Parathyroid adenoma (tissue), 2 donors: ENCODE measurements around the gene ST3GAL4.

ENCODE experiments used
- H2AFZ ChIP-seq: fragments of 300-600 bp; sonication (generic); one replicate; pipeline ENCODE4 v1.7.0; 2017; ENCODE audit warnings: antibody characterized with exemption, mild to moderate bottlenecking
- H3K27ac ChIP-seq: fragments of 300-600 bp; sonication (generic); one replicate; pipeline ENCODE4 v1.7.0; 2017
- H3K27me3 ChIP-seq: fragments of 300-600 bp; sonication (generic); one replicate; pipeline ENCODE4 v1.7.0; 2017; ENCODE audit warnings: low read length; ENCODE audit not compliant: control insufficient read depth, insufficient read depth
- H3K36me3 ChIP-seq: fragments of 300-600 bp; sonication (generic); one replicate; pipeline ENCODE4 v1.7.0; 2017; ENCODE audit warnings: low read length; ENCODE audit not compliant: control insufficient read depth, insufficient read depth
- H3K4me1 ChIP-seq: fragments of 300-600 bp; sonication (generic); one replicate; pipeline ENCODE4 v1.7.0; 2017; ENCODE audit warnings: control low read depth
- H3K4me2 ChIP-seq: fragments of 300-600 bp; sonication (generic); one replicate; pipeline ENCODE4 v1.7.0; 2017; ENCODE audit warnings: low read length
- H3K4me3 ChIP-seq: fragments of 300-600 bp; sonication (generic); one replicate; pipeline ENCODE4 v1.7.0; 2017; ENCODE audit warnings: low read depth, low read length
- H3K79me2 ChIP-seq: fragments of 300-600 bp; sonication (generic); one replicate; pipeline ENCODE4 v1.7.0; 2017; ENCODE audit warnings: control low read depth
- H3K9ac ChIP-seq: fragments of 300-600 bp; sonication (generic); one replicate; pipeline ENCODE4 v1.7.0; 2017; ENCODE audit warnings: mild to moderate bottlenecking
- H3K9me3 ChIP-seq: fragments of 300-600 bp; sonication (generic); one replicate; pipeline ENCODE4 v1.7.0; 2017; ENCODE audit warnings: low read length; ENCODE audit not compliant: control insufficient read depth
- CTCF ChIP-seq: fragments of 300-600 bp; sonication (generic); IDR thresholded peaks from one replicate; pipeline ENCODE4 v1.7.0; 2017; ENCODE audit warnings: antibody characterized with exemption, mild to moderate bottlenecking
- donor health status: primary hyperparathyroidism.

ST3GAL4 gene

DNA sequence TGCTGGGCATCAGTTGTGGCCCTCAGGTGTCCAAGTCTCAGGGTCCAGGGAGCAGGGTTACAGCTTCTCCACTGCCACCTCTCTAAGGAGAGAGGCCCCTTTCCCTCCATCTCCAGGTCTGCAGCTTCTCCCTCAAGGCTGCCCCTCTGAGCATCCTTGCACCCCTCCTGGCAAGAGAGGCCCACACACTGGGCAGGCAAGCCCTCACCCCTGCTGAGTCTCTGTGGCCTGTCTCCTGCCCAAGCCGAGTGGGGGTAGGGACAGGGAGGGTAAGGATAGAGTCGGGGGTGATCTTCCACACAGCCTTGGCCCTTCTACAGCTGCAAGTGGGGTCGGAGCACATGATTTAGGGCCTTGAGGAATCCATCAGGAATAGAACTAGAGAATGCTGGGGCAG is 76.6 kb downstream of the ST3GAL4 start:
- no peak overlapping the region for H2AFZ ChIP-seq
- no peaks in the 10 kb centered on the region for H3K27me3 ChIP-seq
- H3K79me2 ChIP-seq = no peaks in the 10 kb centered on the region
- no peak for TF ChIP-seq CTCF
- no peak overlapping the region for H3K27ac ChIP-seq
- H3K36me3 ChIP-seq = no peaks in the 10 kb centered on the region
- no peak overlapping the region for H3K9ac ChIP-seq
- H3K4me2 ChIP-seq = no peak overlapping the region
- no peak overlapping the region for H3K4me3 ChIP-seq
- H3K9me3 ChIP-seq = no peaks in the 10 kb centered on the region
- no peaks in the 10 kb centered on the region for H3K4me1 ChIP-seq

DNA sequence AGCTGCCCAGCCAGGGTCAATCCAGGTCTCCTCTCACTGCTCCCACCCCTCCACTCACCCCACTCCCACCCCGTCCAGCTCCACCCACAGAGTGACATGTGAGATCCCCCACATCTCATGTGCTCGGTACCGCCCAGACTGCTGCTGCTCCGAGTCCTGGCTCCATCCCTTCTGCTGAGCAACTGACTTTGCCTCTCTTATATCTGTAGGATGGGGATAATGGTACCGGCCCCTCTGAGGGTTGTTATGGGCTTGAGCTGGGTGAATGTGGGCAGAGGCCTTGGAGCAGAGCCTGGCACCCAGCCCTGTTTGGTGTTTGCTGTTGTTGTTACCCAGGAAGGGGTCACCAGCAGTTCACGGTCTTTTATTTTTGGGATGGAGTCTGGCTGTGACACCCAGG is 77.0 kb downstream of the ST3GAL4 start:
- no peak overlapping the region for H3K4me2 ChIP-seq
- no peaks in the 10 kb centered on the region for H3K36me3 ChIP-seq
- H3K27ac ChIP-seq = no peak overlapping the region
- no peaks in the 10 kb centered on the region for H3K79me2 ChIP-seq
- H3K4me3 ChIP-seq = no peak overlapping the region
- H3K27me3 ChIP-seq = no peaks in the 10 kb centered on the region
- no peaks in the 10 kb centered on the region for H3K4me1 ChIP-seq
- no peaks in the 10 kb centered on the region for H3K9me3 ChIP-seq
- no peak overlapping the region for H3K9ac ChIP-seq
- TF ChIP-seq CTCF = no peak
- no peak overlapping the region for H2AFZ ChIP-seq

DNA sequence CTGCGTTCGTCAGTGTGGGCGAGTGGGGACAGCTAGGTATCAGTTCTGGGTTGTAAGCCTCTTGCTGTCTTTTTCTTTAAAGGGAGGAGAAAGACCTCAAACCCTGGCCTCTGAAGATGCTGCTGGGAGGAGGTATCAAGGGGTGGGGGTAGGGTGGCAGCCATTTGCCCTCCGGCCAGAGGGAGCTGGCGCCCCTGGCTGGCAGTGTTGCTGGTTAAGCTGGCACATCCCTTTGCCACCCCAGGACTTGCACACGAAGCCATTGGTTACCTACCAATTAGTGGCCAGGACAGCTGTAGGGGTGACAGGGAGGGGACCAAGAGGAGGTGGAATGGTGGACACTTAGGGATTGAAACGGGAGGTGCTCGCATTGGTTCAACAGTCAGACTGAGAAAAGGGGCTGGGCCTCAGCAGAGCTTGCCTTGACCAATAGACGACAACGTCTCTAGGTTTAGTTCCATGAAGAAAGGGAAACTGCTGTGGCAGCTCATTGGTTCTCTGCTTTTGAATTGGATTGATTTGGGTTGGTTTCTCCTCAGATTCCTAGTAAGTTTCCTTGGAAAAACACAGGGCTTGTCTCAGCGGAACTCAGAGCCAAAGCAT is 77.9 kb downstream of the ST3GAL4 start:
- Histone ChIP-seq H3K4me3 (no peak overlapping the region), H3K4me2 (no peak overlapping the region), H2AFZ (no peak overlapping the region), H3K36me3 (no peaks in the 10 kb centered on the region), H3K27ac (no peak overlapping the region), H3K27me3 (no peaks in the 10 kb centered on the region), H3K4me1 (no peaks in the 10 kb centered on the region), H3K9ac (no peak overlapping the region), H3K9me3 (no peaks in the 10 kb centered on the region), H3K79me2 (no peaks in the 10 kb centered on the region)
- no peak for TF ChIP-seq CTCF

DNA sequence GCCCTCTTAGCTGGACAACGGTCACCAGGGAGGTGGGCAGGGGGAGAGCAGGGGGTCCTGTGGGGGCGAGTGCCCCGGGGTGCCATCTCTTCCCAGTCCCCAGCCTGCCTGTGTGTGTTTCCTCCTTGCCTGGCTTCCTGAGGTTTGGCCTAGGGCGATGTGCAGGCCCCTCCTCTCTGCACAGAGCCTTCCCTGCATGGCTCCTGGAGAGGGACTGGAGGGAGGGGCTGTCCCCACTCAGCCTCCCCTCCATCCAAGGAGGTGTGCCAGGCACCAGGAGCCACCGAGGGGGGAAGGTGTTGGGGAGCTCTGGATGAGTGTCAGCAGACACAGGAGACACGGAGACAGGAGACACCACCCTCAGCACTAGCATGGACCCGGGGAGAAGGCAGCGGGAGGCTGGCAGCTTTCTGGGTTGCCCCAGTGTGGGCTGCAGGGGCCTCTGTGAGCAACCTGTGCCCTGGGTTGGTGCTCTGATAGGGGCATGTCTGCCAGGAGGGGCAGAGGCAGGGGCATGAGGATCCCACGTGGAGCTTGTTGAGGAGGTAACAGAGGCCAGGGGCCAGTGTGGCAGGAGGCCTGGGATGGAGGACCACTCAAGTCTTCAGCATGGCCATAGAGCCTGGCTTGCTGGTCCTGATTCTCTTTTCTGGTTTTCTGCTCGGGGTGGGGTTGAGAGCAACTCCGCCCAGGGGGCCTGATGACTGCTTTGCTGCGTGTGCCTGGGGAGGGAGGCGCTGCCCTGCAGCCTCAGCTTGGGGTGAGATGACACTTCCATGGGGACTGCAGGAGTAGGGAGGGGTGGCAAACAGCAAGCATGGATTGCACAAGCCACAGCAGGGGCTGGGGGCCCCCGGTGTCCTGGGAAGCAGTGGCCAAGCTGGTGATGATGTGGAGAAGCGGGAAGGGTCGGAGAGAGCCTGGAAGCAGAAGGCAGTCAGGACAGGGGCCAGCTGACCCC is 78.8 kb downstream of the ST3GAL4 start:
- no peak overlapping the region for H3K27ac ChIP-seq
- H3K4me3 ChIP-seq = no peak overlapping the region
- no peak overlapping the region for H3K9ac ChIP-seq
- H3K4me1 ChIP-seq = no peaks in the 10 kb centered on the region
- no peaks in the 10 kb centered on the region for H3K79me2 ChIP-seq
- no peaks in the 10 kb centered on the region for H3K9me3 ChIP-seq
- TF ChIP-seq CTCF = no peak
- H3K4me2 ChIP-seq = no peak overlapping the region
- H3K27me3 ChIP-seq = no peaks in the 10 kb centered on the region
- no peak overlapping the region for H2AFZ ChIP-seq
- H3K36me3 ChIP-seq = no peaks in the 10 kb centered on the region
